HG03571 (cell line): ENCODE results near the gene PPARA.

Source experiments
- ATAC-seq: cut with Tn5 transposase; IDR thresholded peaks from one replicate; pipeline ENCODE4 v1.9.1; 2021; ENCODE audit not compliant: unreplicated experiment

The PPARA gene

DNA sequence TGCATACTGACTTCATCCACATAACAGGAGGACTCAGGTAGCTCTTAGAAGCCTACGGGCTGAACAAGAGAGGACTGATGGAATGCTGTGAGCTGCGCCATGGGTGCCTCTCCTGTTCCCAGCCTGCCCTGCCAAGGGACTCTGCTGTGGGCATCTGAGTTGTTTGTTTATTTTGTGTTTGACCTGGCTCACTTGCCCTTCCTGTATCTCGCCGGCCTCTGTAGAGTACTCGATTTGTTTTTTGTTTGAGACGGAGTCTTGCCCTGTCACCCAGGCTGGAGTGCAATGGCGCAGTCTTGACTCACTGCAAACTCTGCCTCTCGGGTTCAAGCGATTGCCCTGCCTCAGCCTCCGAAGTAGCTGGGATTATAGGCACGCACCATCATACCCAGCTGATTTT, 119.2 kb downstream of the PPARA start:
- ATAC-seq: no peak

DNA sequence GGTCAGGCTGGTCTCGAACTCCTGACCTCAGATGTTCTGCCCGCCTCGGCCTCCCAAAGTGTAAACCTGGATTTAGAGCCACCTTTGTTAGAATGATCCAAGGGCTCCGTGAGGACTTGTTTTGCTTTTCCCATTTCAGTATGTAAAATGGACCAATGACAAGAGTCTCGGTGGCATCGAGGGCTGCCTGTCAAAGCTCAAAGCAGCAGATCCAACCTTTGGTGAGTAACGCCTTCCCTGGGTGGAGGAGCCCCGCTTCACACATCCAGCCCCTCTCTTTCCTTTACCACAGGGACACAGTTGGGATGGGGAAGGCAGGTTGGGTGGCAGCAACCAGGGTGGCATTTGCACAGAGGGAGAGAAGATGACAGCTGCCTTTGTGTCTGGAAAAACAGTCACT, 121.9 kb downstream of the PPARA start:
- ATAC-seq: no peak

DNA sequence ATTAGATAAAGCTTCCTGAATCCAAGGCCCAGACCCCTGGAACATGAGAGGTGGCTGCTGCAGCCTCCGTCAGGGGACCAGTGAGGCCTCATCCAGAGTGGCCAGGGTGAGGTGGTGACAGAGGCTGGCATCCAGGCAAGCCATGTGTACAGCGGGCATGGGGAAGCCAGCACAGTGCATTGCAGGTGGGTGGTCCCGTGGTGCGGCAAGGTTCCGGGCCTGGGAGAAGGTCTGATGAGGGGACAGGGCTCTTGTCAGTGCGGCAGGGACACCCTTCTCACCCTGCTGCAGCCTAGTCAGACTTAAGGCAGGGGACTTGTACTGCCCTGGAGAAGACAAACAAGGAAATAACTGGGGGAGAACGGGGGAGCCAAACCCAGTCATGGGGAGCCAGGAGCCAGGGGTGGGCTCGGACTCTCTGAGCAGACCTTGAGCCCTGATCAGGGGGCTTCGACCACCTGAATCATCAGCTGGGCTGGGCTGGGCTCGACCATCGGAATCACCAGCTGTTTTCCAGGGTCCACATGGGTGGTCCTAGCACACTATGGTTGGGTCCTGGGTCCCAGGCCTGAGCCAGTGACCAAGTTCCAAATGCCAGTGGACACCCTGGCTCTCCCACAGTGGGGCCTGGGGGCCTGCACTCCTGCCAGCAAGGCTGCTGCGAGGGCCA, 122.6 kb downstream of the PPARA start:
- no peak for ATAC-seq

DNA sequence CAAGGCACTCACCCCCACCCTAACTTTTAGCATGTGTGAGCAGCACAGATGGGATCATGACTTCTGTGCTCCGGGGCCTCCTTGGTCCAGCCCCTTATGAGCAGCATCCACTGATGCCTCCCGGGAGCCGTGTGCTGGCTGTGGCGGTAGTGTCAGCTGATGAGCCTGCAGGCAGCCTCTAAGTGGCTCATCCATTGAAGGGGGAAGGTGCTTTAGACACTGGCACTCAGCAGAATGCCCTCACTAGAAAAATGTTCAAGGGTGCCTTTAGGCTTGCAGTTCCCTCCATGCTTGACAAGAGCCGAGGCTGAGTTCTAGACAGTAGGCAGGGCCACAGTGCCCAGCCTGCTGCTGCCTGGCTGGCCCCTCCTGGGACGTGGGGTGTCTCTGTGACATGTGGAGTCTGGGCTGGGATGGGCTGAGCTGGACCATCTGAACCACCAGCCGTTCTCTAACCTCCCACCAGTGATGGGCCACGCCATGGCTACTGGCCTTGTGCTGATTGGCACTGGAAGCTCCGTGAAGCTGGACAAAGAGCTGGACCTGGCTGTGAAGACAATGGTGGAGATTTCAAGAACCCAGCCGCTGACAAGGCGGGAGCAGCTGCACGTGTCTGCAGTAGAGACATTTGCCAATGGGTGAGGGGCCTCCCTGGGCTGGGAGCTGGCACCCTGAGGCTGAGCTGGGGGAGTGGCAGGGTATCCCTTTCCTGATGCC, 123.3 kb downstream of the PPARA start:
- no peak for ATAC-seq

DNA sequence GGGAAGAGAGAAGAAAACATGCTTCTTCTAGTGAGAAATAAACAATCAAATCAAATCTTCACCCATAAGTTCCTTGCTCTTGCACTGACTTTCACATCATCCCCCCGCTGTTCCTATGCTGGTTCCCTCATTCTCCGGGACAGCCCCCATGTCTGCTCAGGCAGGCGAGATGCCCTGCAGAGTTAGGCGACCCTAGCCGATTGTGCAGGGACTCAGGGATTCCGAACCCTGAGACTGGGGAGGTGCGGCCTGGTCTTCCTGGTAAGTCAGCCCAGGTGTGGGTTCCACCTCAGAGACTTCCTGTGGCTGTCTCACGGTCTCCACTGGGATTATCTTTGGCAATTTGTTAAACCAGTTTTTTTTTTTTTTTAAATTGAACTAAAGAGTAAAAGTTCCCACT, 124.1 kb downstream of the PPARA start:
- ATAC-seq: no peak

DNA sequence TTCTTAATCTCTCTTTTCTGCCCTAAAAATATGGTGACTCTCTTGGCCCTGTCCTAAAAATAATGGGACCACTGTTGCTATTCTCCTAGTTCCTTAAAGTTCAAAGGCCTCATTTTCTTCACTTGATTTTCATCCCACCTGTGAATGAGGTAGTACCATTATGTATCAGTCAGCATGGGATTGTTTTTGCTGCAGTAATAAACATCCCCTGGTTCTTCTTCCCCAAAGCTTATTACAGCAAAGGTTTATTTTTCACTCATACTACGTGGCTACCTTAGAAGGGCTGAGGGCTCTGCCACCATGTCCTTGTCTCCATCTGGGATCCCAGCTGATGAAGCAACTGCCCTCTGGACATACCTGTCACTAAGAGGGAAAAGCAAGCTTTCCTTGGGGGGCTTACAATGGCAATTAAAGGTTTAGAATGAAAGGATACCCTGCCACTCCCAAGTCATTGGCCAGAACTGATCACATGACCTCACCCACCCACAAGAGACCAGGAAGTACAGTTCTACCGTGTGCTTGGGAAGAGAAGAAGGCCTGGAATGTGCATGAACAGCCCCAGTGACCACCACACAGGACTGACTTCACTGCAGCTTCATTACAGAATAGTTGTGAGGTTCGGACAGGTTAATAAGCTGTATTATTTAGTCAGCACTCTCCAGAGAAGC, 125.3 kb downstream of the PPARA start:
- ATAC-seq: no peak

DNA sequence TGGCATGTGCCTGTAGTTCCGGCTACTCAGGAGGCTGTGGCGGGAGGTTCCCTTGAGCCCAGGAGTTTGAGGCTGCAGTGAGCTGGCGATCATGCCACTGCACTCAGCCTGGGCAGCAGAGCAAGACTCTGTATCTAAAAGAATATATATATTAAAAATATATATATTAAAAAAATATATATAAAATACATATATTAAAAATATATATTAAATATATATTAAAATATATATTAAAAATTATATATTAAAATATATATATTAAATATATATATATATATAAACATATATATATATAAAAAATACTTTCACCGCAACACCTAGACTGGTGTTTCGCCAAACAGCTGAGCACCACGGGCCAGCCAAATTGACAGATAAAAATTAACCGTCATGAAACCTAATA, 126.2 kb downstream of the PPARA start:
- no peak for ATAC-seq

DNA sequence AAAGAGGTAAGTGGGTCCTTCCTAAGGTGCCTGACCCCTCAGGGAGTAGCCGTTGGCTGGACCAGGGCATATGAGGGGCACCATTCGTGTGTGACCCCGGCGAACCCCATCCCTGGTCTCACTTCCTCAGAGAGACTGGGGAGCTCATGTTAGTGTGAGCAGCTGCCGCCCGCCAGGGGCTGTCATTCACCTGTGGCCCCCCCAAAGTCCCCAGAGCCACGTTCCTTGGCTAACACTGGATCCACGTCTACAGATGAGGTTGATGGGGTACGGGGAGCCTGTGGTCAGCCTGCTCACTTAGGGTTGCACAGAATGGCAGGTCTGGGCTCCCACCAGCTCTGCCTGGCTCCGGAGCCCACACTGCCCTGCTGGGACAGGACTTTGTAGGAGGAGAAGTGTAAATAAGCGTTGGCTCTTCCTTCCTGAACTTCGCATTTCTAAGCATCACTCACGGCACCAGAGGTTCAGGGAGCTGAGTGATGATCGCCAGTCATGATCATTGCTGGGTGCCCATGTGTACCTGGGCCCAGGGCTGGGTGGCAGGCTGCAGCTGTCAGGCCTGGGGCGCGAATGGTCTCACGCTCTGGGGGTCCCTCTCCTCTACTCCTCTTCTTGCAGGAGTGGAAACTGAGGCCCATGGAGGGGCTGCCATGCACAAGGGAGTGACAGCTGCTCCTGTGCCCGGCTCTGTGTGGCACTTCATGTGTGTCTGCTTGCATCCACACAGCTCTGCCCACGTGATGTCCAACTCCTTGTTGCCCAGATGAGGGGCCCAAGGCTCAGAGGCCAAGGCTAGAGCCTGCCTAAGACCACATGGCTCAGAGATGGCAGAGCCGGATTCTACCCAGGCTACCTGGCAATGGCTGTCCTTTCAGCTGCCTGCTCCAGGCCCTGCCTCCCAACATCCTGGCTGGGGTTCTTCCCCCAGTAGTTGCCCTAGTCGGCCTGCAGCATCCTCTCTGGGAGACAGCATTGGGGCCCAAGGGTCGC, 128.6 kb downstream of the PPARA start:
- no peak for ATAC-seq

DNA sequence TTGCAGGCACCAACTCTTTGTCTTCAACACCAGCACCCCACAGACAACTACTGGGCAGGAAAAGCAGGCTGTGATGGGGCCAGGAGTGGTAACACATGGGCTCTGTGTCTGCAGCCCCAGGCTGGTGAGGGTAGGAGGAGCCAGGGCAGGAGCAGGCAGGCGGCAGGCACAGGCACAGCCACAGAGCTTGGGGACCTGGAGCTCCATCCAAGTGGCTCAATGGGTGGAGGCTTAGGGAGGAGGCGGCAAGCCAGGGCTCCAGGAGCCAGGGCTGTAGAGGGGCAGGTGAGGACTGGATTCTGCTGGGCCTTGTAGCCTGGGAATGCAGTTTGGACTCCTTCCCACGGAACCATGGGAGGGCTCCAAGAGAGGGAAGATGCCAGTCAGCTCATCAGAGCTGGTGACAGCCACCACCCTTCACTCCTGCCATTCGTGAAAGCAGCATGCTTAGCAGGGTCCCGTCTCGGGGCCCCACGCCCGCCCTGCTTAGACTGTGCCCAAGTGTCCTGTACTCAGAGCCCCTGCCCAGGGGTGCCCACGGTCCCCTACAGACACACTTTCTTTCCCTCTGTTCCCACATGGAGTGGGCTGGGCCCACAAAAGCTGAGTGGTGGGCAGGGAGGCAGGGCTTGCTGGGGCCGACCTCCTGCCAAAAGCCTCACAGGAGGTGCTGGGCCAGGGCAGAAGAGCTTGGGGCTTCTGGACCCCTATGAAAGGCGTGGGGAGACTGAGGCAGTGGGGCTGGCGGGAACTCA, 129.9 kb downstream of the PPARA start:
- no peak for ATAC-seq

DNA sequence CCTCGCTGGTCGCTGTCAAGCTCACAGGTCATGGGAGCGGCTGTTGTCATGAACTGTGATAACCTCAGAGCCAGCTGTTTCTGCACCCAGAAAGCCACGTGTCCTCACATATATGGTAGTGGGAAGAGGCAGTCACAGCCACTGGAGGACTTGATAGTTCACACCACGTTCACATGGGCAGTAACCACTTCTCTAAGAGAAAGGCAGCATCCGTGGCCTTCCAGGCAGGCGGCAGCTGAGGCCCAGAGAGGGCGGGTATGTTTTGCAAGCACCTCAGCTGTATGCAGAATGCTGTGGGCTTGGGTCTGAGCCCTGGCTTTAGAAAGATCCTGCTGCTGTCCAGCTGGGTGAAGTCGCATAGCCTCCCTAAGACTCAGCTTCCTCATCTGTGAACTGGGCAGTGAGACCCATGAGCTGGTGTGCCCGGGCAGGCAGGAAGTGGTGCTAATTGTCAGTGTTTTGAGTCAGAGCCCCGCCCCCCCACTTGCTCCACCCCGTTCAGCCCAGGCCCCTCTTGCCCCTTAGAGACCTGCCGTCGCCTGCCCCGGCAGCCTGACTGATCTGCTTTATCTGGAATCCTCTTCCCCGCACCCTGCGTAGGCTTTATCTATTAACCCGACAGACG, 130.8 kb downstream of the PPARA start:
- ATAC-seq: no peak

DNA sequence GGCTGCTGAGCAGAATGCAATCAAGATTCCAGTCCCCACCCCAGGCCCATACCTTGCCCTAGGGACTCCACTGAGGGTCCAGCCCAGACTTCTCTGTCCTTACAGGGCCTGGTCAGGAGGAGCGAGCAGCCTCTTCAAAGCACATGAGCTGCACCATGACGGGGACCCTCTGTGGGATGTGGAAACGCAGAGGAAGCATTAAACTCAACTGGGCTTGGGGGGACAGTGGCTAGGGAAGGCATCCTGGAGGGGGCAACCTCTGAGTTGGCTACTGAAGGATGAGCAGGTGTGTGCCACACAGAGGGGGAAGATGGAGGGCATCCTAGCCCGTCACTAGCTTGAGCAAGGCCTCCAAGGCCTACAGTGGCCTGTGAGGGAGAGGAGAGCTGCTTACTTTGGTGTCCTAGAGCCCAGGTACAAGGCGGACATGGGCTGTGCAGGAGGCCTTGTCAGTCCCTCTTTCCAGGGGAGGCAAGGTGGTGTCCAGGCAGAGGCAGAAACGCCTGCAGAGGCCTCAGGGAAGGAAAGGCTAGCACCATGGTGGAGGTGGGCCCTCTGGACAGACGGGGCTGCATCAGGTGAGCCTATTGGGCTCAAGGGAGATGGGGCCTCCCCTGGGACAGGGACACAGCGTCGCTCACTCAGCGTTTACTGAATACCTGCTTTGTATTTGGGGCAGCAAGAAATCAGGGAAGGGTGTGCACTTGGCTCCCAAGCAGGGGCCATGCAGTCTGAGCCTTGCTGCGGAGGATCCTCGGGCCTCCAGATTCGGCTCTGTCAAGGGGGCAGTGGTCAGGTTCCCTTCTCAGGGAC, 131.7 kb downstream of the PPARA start:
- ATAC-seq: no peak

DNA sequence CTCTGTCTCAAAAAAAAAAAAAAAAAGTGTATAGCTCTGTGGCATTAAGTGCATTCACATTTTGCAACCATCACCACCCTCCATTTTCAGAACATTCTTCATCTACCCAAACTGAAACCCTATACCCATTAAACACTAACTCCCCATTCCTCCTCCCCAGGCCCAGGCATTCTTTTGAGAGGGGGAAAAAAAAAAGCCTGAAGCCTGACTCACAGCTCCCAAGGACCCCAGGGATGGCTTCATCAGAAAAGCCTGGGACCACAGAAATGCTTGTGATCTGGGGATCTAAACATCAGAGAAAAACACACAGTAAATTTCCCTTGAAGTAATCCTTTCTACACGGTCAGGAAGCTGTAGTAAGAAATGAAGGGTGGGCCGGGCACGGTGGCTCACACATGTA, 135.7 kb downstream of the PPARA start:
- ATAC-seq: no peak

DNA sequence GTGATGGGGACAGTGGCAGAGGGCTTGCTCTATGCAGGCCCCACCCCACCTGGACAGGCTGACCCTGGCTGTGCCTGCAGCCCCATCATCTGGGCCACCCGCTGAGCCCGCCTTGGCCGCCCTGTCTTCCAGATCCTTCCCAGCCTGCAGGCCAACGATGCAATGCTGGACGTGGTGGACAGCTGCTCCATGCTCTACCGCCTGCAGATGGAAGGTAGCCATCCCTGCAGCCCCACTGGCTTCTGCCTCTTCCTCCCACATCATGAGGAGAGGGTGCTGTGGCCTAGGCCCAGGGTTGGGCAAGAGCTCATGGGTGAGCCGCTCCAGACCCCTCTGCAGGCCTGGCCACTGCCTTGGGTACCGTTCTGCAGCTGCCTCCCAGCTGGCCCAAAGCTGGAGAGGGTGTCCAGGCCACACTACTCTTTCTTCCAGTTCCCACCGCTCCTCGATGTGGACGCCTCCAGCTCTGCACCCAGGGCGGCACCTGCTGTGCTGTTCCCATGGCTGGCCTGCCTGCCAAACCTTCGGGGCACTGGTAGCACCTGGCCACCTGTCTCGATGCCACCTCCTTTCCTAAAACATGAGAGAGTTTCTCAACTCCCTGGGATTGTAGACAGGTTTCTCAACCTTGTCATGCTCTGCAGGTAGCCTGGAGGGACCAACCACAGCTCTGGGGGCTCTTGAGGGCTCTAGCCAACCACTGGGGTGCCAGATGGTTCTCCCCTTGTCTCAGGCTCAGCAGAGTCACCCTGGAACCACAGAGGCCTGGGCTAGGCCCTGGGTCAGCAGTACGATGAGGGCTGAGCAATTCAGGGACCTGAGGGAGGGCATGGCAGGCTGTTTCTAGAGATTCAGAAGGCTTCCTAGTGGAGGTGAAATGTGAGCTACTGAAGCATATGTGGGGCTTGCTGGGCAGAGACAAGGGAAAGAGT, 136.9 kb downstream of the PPARA start:
- ATAC-seq: no peak

DNA sequence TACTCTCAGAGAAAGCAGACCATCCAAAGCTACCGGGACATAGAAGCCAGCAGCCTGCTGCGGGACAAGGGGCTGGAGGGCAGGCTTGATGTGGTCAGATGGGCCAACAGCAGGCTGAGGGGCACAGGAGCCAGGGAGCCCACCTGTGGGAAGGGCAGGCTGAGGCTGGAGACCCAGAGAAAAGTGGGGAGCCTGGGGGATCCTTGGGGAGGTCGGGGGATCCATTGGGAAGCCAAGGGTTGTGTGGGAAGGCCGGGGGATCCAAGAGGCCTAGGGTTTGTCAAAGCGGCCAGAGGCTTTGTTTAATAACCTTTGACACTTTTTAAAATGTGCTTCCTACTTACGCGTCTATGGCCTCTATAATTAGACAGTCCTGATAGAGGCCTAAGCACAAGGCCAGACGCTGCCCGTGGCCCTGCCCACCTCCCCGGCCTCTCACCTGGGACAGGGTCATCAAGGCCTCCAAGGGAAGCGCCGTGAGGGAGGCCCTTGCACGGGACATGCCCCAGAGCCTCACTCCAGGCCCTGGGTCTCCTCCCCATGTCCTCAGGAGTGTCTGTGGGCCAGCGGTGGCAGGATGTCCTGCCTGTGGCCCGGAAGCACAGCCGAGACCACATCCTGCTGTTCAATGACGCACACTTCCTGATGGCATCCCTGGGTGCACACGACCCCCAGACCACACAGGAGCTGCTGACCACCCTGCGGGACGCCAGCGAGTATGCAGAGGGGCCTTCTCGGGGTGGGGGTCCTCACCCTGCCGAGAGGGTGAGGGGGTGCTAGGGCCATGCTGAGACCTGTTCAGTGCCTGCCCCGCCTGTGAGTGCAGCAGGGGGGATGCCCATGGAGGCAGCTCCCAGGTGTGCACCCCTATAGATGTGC, 137.8 kb downstream of the PPARA start:
- peak; percentile 73 for ATAC-seq

DNA sequence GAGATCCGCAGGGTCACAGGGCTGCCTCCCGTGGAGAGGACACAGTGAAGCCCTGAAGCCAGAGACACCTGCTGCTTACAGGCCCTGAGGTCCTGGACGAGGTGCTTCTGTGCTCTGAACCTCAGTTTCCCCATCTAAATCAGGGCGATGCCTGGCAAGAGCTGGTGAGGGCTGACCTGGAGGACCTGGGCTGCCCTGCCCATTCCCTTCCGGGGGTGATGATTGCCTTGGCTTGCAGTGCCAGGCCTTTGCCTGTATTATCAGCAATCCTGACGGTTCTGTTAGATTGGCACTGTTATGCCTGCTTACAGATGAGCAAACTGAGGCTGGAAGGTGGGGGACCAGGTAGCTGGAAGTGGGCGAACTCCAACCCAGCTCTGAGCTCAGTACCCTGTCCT, 138.5 kb downstream of the PPARA start:
- ATAC-seq: no peak

DNA sequence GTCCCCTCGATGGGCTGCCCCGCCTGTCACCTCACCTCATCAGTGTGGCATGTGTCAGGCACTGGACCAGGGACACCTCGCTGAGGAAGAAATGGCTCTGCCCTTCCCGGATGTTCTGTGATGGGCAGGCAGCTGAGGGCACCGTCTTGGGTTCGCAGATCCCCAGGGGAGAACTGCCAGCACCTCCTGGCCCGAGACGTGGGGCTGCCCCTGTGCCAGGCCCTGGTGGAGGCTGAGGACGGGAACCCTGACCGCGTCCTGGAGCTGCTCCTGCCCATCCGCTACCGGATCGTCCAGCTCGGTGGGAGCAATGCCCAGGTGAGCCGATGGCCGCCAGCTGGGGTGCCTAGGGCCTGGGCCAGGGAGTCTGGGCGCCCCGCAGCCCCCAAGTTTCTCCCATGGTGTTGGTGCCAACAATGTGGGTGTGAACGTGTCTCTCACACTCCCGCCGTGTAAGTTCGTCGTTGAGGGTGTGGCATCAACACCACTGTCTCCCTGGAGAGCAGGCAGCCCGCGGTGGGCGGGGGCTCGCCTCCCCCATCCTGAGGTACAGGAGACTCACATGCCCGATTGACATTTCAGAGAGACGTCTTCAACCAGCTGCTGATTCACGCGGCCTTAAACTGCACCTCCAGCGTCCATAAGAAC, 139.0 kb downstream of the PPARA start:
- ATAC-seq: no peak
